ENCODE data around the gene VWDE.
"Not testable (repeated sequence)": the region's sequence is repeated elsewhere in the genome, so short reads cannot be mapped to it uniquely, and the experiment has no call there.

Gene VWDE

DNA sequence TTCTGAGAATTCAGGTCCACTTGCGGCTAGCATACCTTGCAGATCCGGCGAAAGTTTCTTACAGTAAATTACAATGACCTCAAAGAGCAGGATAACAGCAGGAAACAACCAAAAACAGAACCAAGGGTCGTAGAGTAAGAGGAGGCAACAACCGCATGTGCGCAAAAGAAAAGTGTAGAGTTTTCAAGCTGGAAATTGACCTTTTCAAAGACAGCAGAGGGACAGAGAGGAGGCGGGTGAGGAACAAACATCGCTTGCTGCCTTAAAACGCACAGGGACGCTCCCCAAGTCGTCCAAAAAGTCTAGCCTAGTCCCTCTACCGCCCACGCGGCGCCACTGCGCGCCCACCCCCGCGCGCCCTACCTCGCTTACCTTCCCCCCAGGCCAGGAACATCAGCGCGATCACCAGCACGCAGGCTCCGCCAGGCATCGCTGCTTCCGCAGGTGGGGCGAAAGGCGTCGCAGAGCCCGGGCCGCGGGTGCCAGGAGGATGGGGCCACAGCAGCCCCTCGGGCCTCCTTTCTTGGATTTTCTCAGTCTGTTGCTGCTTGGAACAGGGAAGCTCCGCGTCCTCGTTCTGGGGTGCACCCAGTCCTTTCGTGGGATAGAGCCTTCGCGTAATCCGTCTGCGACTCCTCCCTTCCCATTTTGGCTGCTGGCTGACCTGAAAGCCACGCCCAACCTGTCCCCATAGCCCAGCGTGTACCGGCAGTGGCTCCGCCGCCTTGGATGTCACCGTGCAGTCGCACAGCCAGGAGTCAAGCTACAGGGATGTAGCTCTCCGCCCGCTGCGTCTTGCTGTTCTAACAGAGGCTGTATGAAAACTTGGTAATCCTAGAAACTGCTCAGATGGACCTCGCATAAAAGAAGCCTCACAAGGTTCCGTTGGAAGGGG lies at the start of gene VWDE:
Gene VWDE, minus strand, starts transcription at position 579 of the 895 bp plus-strand sequence. Its CDS starts 149 bp downstream, at position 430.
- H3K9me3 Mint-ChIP-seq: peaks cover 6% of the 10 kb centered on the region
- peak within 1 kb of the TSS; percentile 85 for H3K27ac Mint-ChIP-seq

DNA sequence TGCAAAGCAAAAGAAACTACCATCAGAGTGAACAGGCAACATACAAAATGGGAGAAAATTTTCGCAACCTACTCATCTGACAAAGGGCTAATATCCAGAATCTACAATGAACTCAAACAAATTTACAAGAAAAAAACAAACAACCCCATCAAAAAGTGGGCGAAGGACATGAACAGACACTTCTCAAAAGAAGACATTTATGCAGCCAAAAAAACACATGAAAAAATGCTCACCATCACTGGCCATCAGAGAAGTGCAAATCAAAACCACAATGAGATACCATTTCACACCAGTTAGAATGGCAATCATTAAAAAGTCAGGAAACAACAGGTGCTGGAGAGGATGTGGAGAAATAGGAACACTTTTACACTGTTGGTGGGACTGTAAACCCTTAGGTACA lies 49.5 kb upstream of the VWDE start:
- not testable (repeated sequence) for H3K9me3 Mint-ChIP-seq; H3K27me3 Mint-ChIP-seq (ENCODE audit: low read depth); H3K4me3 Mint-ChIP-seq; H3K27ac Mint-ChIP-seq; H3K36me3 Mint-ChIP-seq (ENCODE audit: low read depth); H3K4me1 Mint-ChIP-seq (ENCODE audit: low read depth)

More for the DNA sequence above, at the start of gene VWDE:
- H3K36me3 Mint-ChIP-seq (ENCODE audit: low read depth): peaks cover 2% of the 10 kb centered on the region
- peaks cover 18% of the 10 kb centered on the region for H3K4me1 Mint-ChIP-seq (ENCODE audit: low read depth)
- peaks cover 41% of the 10 kb centered on the region for H3K27me3 Mint-ChIP-seq (ENCODE audit: low read depth)
- H3K4me3 Mint-ChIP-seq: peak within 1 kb of the TSS; percentile 92

- Mint-ChIP-seq H3K27me3 (ENCODE audit: low read depth) (peaks cover 8% of the 10 kb centered on the region), H3K4me1 (ENCODE audit: low read depth) (no peaks in the 10 kb centered on the region), H3K36me3 (ENCODE audit: low read depth) (no peaks in the 10 kb centered on the region), H3K9me3 (no peaks in the 10 kb centered on the region), H3K4me3 (no peak overlapping the region), H3K27ac (no peak overlapping the region)
Observed at GRCh38 chr7:12450615-12451014, 47.0 kb upstream of the VWDE start.

DNA sequence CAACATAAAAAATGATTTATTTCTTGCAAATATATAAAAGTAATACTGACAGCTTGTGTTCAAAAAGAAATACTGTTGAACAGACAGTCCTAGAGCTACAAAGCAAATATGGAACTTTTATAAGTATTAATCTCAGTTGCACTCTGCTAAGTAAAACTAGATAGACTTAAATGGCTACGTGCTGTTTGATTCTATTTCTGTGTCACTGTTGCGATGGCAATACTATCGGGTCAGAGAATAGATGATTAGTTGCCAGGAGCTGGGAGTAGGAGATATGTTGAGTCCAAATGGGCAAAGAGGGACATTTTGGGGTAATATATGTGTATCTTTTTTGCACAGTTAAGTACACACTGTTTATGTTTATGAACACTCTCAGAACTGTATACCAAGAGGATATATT lies 41.1 kb upstream of the VWDE start:
- Mint-ChIP-seq H3K27ac (no peak overlapping the region), H3K4me1 (ENCODE audit: low read depth) (no peaks in the 10 kb centered on the region), H3K36me3 (ENCODE audit: low read depth) (no peaks in the 10 kb centered on the region), H3K27me3 (ENCODE audit: low read depth) (peaks cover 5% of the 10 kb centered on the region), H3K4me3 (no peak overlapping the region), H3K9me3 (no peaks in the 10 kb centered on the region)

- no peak overlapping the region for H3K27ac Mint-ChIP-seq
Observed at GRCh38 chr7:12440229-12440628, 36.6 kb upstream of the VWDE start.

GRCh38 chr7:12436896-12437535 lies 33.4 kb upstream of the VWDE start:
- Mint-ChIP-seq H3K9me3 (no peaks in the 10 kb centered on the region), H3K36me3 (ENCODE audit: low read depth) (no peaks in the 10 kb centered on the region), H3K4me1 (ENCODE audit: low read depth) (no peaks in the 10 kb centered on the region), H3K27me3 (ENCODE audit: low read depth) (peaks cover 13% of the 10 kb centered on the region), H3K4me3 (no peak overlapping the region), H3K27ac (no peak overlapping the region)

More at GRCh38 chr7:12440229-12440628, 36.6 kb upstream of the VWDE start:
- no peak overlapping the region for H3K4me3 Mint-ChIP-seq
- H3K27me3 Mint-ChIP-seq (ENCODE audit: low read depth): peaks cover 18% of the 10 kb centered on the region
- no peaks in the 10 kb centered on the region for H3K4me1 Mint-ChIP-seq (ENCODE audit: low read depth)
- H3K36me3 Mint-ChIP-seq (ENCODE audit: low read depth): no peaks in the 10 kb centered on the region
- H3K9me3 Mint-ChIP-seq: no peaks in the 10 kb centered on the region

DNA sequence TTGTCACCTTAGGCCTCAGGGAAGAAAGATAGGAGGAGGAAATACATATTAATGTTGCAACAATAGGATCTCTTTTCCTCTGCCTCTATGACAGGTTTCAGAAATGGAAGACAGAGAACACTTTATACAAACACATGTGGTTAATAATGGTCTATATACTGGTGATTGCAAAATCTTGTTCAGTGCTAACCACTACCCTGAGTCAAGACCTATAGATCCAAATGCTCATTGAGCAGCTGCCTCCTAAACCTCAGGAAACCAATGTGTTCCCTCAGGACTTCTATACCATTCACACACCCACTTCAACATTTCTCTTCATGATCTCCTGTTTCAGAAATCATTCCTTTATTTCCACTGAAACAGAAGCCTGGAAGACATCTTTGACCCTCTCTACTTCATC lies 32.5 kb upstream of the VWDE start:
- Mint-ChIP-seq H3K36me3 (ENCODE audit: low read depth) (no peaks in the 10 kb centered on the region), H3K27ac (no peak overlapping the region), H3K4me3 (no peak overlapping the region), H3K27me3 (ENCODE audit: low read depth) (peaks cover 13% of the 10 kb centered on the region), H3K9me3 (no peaks in the 10 kb centered on the region), H3K4me1 (ENCODE audit: low read depth) (no peaks in the 10 kb centered on the region)

GRCh38 chr7:12434012-12434642 lies 30.5 kb upstream of the VWDE start:
- H3K36me3 Mint-ChIP-seq (ENCODE audit: low read depth): no peaks in the 10 kb centered on the region
- H3K4me1 Mint-ChIP-seq (ENCODE audit: low read depth): no peaks in the 10 kb centered on the region
- H3K9me3 Mint-ChIP-seq: no peaks in the 10 kb centered on the region
- peaks cover 18% of the 10 kb centered on the region for H3K27me3 Mint-ChIP-seq (ENCODE audit: low read depth)
- no peak overlapping the region for H3K27ac Mint-ChIP-seq
- H3K4me3 Mint-ChIP-seq: no peak overlapping the region

GRCh38 chr7:12431886-12432556 lies 28.4 kb upstream of the VWDE start:
- H3K27ac Mint-ChIP-seq: no peak overlapping the region
- H3K4me3 Mint-ChIP-seq: no peak overlapping the region
- H3K36me3 Mint-ChIP-seq (ENCODE audit: low read depth): no peaks in the 10 kb centered on the region
- no peaks in the 10 kb centered on the region for H3K4me1 Mint-ChIP-seq (ENCODE audit: low read depth)
- peaks cover 17% of the 10 kb centered on the region for H3K27me3 Mint-ChIP-seq (ENCODE audit: low read depth)
- no peaks in the 10 kb centered on the region for H3K9me3 Mint-ChIP-seq

DNA sequence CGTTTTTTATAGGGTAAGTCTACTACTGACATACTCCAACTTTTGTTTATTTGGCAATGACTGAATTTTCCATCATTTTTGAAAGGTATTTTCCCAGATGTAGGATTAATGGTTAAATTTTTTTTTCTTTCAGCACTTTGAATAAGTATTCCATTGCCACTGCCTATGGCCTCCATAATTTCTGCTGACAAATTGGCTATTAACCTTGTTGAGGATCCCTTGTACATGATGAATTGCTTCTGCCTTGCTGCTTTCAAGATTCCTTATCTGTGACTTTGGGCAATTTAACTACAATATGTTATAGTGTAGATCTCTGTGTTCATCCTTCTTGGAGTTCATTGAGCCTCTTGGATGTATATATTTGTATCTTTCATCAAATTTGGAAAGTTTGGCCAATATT lies 21.6 kb upstream of the VWDE start:
- Mint-ChIP-seq H3K36me3 (ENCODE audit: low read depth) (no peaks in the 10 kb centered on the region), H3K4me3 (no peak overlapping the region), H3K9me3 (no peaks in the 10 kb centered on the region), H3K4me1 (ENCODE audit: low read depth) (no peaks in the 10 kb centered on the region), H3K27me3 (ENCODE audit: low read depth) (peaks cover 16% of the 10 kb centered on the region), H3K27ac (no peak overlapping the region)

DNA sequence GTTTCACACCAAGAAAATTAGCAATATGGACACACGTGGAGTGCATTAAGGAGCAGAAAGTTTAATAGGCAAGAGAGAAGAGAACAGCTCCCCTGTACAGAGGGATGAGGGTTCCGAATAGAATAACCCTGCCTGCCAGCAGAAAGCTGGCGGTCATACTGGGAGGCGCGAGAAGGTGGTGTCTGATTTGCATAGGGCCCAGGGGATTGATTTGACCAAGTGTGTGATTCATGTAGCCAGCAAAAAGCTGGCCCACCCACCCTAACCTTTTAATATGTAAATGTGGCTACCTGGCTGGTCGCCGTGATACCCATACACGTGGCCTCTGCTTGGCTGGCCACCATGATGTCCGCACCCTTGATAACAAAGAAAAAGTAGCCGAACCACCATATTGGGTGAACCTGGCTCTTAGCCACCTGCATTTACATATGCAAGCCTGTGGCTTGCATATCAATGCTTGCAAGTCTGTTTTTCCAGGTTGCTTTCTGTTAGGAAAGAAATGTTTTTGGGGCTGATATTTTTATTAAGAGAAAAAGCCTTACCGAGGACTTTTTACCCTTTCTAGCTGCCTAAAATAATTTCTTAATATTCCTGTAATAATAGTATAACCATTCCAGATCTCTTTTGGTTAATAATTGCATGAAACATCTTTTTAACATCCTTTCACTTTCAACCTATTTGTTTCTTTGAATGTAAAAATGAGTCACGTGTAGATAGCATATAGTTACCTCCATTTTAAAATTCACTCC lies 20.5 kb upstream of the VWDE start:
- Mint-ChIP-seq H3K4me1 (ENCODE audit: low read depth) (no peaks in the 10 kb centered on the region), H3K27me3 (ENCODE audit: low read depth) (peaks cover 11% of the 10 kb centered on the region), H3K4me3 (no peak overlapping the region), H3K27ac (no peak overlapping the region), H3K9me3 (no peaks in the 10 kb centered on the region), H3K36me3 (ENCODE audit: low read depth) (no peaks in the 10 kb centered on the region)

GRCh38 chr7:12423355-12423996 lies 19.8 kb upstream of the VWDE start:
- Mint-ChIP-seq H3K27me3 (ENCODE audit: low read depth) (peaks cover 8% of the 10 kb centered on the region), H3K36me3 (ENCODE audit: low read depth) (no peaks in the 10 kb centered on the region), H3K27ac (no peak overlapping the region), H3K4me1 (ENCODE audit: low read depth) (no peaks in the 10 kb centered on the region), H3K4me3 (no peak overlapping the region), H3K9me3 (no peaks in the 10 kb centered on the region)

DNA sequence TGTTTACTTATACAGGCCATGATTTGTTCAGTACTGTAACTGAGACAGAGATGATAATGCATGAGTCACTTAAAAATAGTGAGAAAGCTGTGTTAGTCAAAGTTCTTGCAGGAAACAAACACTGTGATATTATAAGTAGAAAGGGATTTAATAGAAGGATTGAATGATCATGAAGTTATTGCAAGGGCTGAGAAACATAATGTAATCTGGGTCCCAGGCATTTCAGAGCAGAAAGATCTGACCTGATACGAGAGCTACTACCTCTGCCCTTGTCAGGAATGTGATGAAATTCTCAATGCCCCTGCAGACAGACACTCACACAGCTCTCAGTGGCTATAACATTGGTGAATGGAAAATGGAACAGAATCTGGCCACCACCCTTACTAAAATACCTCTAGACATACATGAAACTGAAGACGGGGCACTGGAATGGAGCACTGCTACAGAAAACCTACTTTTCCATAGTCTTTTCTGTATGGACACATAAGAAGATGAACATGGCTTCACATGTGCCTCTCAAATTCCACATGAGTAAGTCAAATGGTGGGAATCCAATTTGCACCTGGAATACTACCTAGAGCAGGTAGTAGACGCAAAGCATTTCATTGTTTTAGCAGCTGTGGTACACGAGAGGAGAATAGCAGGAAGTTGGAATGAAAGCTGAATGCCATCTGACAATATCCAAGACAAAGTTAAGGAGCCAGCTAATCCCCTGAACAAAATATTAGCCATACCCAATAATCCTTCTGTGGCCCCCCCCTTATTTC lies 19.1 kb upstream of the VWDE start:
- Mint-ChIP-seq H3K27ac (no peak overlapping the region), H3K36me3 (ENCODE audit: low read depth) (no peaks in the 10 kb centered on the region), H3K4me3 (no peak overlapping the region)

More for the DNA sequence above, 19.1 kb upstream of the VWDE start:
- H3K27me3 Mint-ChIP-seq (ENCODE audit: low read depth): peaks cover 8% of the 10 kb centered on the region
- H3K9me3 Mint-ChIP-seq: no peaks in the 10 kb centered on the region
- no peaks in the 10 kb centered on the region for H3K4me1 Mint-ChIP-seq (ENCODE audit: low read depth)
